ENCODE results near the gene FBXW8.

Gene FBXW8

DNA sequence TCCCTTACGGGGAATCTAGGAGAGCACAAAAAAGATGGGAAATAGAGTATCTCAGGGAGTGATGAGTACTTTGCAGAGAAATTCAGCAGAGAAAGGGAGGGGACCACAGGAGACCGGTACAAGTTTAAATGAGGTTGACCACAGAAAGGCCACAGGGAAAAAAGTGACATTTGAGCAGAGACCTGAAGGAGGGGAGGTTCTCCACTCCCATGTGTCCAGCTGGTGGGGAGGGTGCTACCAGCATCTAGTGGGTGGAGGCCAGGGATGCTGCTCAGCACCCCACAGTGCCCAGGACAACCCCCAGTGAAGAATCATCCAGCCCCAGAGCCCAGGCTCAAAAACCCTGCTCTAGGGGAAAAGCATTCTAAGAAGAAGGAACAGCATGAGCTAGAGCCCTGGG, 153.8 kb downstream of the FBXW8 start:
- no peak overlapping the region for H3K27ac Mint-ChIP-seq
- DNase-seq = no peak
- peaks cover 9% of the 10 kb centered on the region for H3K27me3 Mint-ChIP-seq (ENCODE audit: low read depth, poor library complexity)
- TF ChIP-seq, protein P1, sequence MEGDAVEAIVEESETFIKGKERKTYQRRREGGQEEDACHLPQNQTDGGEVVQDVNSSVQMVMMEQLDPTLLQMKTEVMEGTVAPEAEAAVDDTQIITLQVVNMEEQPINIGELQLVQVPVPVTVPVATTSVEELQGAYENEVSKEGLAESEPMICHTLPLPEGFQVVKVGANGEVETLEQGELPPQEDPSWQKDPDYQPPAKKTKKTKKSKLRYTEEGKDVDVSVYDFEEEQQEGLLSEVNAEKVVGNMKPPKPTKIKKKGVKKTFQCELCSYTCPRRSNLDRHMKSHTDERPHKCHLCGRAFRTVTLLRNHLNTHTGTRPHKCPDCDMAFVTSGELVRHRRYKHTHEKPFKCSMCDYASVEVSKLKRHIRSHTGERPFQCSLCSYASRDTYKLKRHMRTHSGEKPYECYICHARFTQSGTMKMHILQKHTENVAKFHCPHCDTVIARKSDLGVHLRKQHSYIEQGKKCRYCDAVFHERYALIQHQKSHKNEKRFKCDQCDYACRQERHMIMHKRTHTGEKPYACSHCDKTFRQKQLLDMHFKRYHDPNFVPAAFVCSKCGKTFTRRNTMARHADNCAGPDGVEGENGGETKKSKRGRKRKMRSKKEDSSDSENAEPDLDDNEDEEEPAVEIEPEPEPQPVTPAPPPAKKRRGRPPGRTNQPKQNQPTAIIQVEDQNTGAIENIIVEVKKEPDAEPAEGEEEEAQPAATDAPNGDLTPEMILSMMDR (IDR thresholded peaks at IDR 0.05) = no peak
- no peaks in the 10 kb centered on the region for H3K9me3 Mint-ChIP-seq
- no peak overlapping the region for H3K4me3 Mint-ChIP-seq
- no peaks in the 10 kb centered on the region for H3K36me3 Mint-ChIP-seq (ENCODE audit: low read depth)
- peaks cover 33% of the 10 kb centered on the region for H3K4me1 Mint-ChIP-seq

DNA sequence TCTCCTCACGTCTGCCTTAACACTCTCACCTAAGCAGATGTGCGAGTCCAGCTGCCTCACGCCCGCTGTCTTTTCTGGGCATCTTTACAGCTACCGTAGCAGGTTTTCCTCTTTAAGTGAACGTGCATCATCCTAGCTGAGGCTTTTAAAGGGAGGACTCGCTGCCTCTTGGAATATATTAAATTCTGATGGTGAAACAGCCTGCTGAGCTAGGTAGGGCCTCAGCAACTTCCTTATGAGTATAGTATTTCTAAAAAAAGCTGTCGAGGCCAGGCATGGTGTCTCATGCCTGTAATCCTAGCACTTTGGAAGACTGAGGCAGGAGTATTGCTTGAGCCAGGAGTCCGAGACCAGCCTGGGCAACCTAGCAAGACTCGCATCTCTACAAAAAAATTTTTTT, 156.3 kb downstream of the FBXW8 start:
- DNase-seq = no peak
- H3K9me3 Mint-ChIP-seq = no peaks in the 10 kb centered on the region
- peaks cover 9% of the 10 kb centered on the region for H3K27me3 Mint-ChIP-seq (ENCODE audit: low read depth, poor library complexity)
- TF ChIP-seq, protein P1 (IDR thresholded peaks at IDR 0.05) = no peak
- H3K4me3 Mint-ChIP-seq = no peak overlapping the region
- no peaks in the 10 kb centered on the region for H3K36me3 Mint-ChIP-seq (ENCODE audit: low read depth)
- H3K4me1 Mint-ChIP-seq = peaks cover 18% of the 10 kb centered on the region
- H3K27ac Mint-ChIP-seq = no peak overlapping the region

DNA sequence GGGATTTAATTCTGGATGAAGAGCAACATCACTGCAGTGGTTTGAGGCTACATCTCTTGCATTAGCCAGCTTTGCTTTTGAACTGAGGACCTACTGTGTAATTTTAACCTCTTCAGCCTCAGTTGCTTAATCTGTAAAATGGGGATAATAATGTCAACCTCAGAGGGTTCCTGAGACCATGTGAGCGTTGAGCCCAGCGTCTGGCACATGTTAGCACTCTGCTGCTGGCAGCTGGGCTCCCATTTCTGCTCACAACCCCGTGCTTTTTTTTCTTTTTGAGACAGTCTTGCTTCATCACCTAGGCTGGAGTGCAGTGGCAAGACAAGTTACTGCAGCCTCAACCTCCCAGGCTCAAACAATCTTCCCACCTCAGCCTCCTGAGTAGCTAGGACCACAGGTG, 156.9 kb downstream of the FBXW8 start:
- Mint-ChIP-seq H3K4me3 (no peak overlapping the region), H3K27me3 (ENCODE audit: low read depth, poor library complexity) (peaks cover 9% of the 10 kb centered on the region), H3K27ac (no peak overlapping the region), H3K36me3 (ENCODE audit: low read depth) (no peaks in the 10 kb centered on the region), H3K4me1 (peaks cover 16% of the 10 kb centered on the region), H3K9me3 (no peaks in the 10 kb centered on the region)
- TF ChIP-seq, protein P1 (IDR thresholded peaks at IDR 0.05) = no peak
- DNase-seq = no peak

DNA sequence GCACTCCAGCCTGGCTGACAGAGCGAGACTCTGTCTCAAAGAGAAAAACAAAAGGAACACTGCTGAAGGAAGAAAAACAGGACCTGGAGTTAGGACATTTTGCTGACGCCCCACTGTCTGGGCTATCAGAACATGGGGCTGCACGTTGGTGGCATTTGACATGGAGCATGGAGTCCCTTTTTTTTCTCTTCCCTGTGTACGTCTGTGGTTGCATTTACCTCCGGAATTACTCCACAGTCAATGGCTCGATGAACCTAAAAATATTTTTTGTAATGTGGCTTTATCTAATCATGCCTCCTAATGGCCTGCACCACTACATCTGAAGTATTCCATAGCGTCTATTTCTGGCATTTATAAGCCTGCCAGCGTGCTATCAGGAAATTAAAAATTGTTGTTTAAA, 157.7 kb downstream of the FBXW8 start:
- TF ChIP-seq, protein P1 (IDR thresholded peaks at IDR 0.05) = no peak
- peaks cover 13% of the 10 kb centered on the region for H3K4me1 Mint-ChIP-seq
- H3K4me3 Mint-ChIP-seq = no peak overlapping the region
- H3K27me3 Mint-ChIP-seq (ENCODE audit: low read depth, poor library complexity) = peaks cover 9% of the 10 kb centered on the region
- H3K36me3 Mint-ChIP-seq (ENCODE audit: low read depth) = no peaks in the 10 kb centered on the region
- H3K9me3 Mint-ChIP-seq = no peaks in the 10 kb centered on the region
- no peak overlapping the region for H3K27ac Mint-ChIP-seq
- DNase-seq = no peak

DNA sequence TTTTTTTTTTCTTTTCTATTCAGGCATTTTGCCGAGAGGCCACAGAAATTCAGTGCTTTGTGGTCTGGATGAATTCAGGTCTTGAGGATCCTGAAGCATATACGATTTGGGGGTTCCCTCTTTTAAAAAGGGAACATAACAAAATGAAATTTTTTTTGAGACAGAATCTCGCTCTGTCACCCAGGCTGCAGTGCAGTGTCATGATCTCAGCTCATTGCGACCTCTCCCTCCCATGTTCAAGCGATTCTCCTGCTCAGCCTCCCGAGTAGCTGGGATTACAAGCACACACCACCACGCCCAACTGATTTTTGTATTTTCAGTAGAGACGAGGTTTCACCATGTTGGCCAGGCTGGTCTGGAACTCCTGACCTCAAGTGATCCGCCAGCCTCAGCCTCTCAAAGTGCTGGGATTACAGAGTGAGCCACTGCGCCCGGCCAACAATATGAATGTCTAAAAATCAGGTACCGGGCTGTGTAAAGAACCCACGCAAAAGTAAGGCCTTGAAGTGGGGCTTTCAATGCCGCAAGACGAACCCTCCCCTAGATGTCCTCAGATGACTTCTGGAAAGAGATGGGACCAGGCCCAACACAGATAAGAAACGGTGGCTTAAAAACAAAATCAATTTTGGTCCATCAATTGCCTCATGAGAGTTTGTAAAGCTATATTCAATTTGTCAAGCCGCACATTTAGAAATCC, 158.5 kb downstream of the FBXW8 start:
- peak overlapping the region; percentile 13 for H3K27ac Mint-ChIP-seq
- DNase-seq = no peak
- TF ChIP-seq, protein P1 (IDR thresholded peaks at IDR 0.05) = no peak
- H3K4me1 Mint-ChIP-seq = peaks cover 11% of the 10 kb centered on the region
- H3K36me3 Mint-ChIP-seq (ENCODE audit: low read depth) = no peaks in the 10 kb centered on the region
- H3K4me3 Mint-ChIP-seq = no peak overlapping the region
- peaks cover 6% of the 10 kb centered on the region for H3K27me3 Mint-ChIP-seq (ENCODE audit: low read depth, poor library complexity)
- no peaks in the 10 kb centered on the region for H3K9me3 Mint-ChIP-seq

Measured in nephron progenitor cell (in vitro differentiated cells).